HG03196 (cell line): ENCODE measurements around the gene EDEM3.

Experiments used
- ATAC-seq: cut with Tn5 transposase; IDR thresholded peaks from one replicate; pipeline ENCODE4 v1.9.1; 2021; ENCODE audit not compliant: unreplicated experiment

The EDEM3 gene

GRCh38 chr1:184743062-184743756 lies 11.4 kb downstream of the EDEM3 start:
- ATAC-seq = peak; percentile 53

- no peak for ATAC-seq
Measured at GRCh38 chr1:184740344-184740743, 14.3 kb downstream of the EDEM3 start.

GRCh38 chr1:184739796-184740195 lies 14.9 kb downstream of the EDEM3 start:
- ATAC-seq = no peak

GRCh38 chr1:184739070-184739469 lies 15.6 kb downstream of the EDEM3 start:
- no peak for ATAC-seq

- ATAC-seq = no peak
Measured at GRCh38 chr1:184734980-184735379, 19.7 kb downstream of the EDEM3 start.

- no peak for ATAC-seq
Measured at GRCh38 chr1:184724843-184725242, 29.8 kb downstream of the EDEM3 start.

- no peak for ATAC-seq
Measured at GRCh38 chr1:184716158-184716557, 38.5 kb downstream of the EDEM3 start.

- ATAC-seq = no peak
Measured at GRCh38 chr1:184709418-184709817, 45.2 kb downstream of the EDEM3 start.

- no peak for ATAC-seq
Measured at GRCh38 chr1:184708084-184708676, 46.5 kb downstream of the EDEM3 start.

GRCh38 chr1:184705271-184705670 lies 49.4 kb downstream of the EDEM3 start:
- no peak for ATAC-seq

- no peak for ATAC-seq
Measured at GRCh38 chr1:184701816-184702215, 52.8 kb downstream of the EDEM3 start.

GRCh38 chr1:184698969-184699368 lies 55.7 kb downstream of the EDEM3 start:
- no peak for ATAC-seq

- ATAC-seq = no peak
Measured at GRCh38 chr1:184698016-184698415, 56.6 kb downstream of the EDEM3 start.

- no peak for ATAC-seq
Measured at GRCh38 chr1:184696403-184696802, 58.3 kb downstream of the EDEM3 start.

GRCh38 chr1:184695023-184695422 lies 59.6 kb downstream of the EDEM3 start:
- no peak for ATAC-seq

- ATAC-seq = no peak
Measured at GRCh38 chr1:184693011-184693410, 61.6 kb downstream of the EDEM3 start.

- ATAC-seq = no peak
Measured at GRCh38 chr1:184691719-184692324, 62.8 kb downstream of the EDEM3 start.

- ATAC-seq = no peak
Measured at GRCh38 chr1:184686540-184686939, 68.1 kb downstream of the EDEM3 start.

GRCh38 chr1:184685116-184685515 lies 69.5 kb downstream of the EDEM3 start:
- no peak for ATAC-seq

- no peak for ATAC-seq
Measured at GRCh38 chr1:184684285-184685074, 70.2 kb downstream of the EDEM3 start.

- ATAC-seq = no peak
Measured at GRCh38 chr1:184682956-184683355, 71.7 kb downstream of the EDEM3 start.
